HG03575 (cell line): ENCODE measurements around the gene EMILIN3.

Source experiments
- ATAC-seq: cut with Tn5 transposase; IDR thresholded peaks from one replicate; pipeline ENCODE4 v1.9.1; 2021; ENCODE audit not compliant: unreplicated experiment, insufficient number of reproducible peaks, low FRiP score; ENCODE audit errors: extremely low read depth

EMILIN3 gene, protein sequence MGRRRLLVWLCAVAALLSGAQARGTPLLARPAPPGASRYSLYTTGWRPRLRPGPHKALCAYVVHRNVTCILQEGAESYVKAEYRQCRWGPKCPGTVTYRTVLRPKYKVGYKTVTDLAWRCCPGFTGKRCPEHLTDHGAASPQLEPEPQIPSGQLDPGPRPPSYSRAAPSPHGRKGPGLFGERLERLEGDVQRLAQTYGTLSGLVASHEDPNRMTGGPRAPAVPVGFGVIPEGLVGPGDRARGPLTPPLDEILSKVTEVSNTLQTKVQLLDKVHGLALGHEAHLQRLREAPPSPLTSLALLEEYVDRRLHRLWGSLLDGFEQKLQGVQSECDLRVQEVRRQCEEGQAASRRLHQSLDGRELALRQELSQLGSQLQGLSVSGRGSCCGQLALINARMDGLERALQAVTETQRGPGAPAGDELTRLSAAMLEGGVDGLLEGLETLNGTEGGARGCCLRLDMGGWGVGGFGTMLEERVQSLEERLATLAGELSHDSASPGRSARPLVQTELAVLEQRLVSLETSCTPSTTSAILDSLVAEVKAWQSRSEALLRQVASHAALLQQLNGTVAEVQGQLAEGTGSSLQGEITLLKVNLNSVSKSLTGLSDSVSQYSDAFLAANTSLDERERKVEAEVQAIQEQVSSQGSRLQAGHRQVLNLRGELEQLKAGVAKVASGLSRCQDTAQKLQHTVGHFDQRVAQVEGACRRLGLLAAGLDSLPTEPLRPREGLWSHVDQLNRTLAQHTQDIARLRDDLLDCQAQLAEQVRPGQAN

DNA sequence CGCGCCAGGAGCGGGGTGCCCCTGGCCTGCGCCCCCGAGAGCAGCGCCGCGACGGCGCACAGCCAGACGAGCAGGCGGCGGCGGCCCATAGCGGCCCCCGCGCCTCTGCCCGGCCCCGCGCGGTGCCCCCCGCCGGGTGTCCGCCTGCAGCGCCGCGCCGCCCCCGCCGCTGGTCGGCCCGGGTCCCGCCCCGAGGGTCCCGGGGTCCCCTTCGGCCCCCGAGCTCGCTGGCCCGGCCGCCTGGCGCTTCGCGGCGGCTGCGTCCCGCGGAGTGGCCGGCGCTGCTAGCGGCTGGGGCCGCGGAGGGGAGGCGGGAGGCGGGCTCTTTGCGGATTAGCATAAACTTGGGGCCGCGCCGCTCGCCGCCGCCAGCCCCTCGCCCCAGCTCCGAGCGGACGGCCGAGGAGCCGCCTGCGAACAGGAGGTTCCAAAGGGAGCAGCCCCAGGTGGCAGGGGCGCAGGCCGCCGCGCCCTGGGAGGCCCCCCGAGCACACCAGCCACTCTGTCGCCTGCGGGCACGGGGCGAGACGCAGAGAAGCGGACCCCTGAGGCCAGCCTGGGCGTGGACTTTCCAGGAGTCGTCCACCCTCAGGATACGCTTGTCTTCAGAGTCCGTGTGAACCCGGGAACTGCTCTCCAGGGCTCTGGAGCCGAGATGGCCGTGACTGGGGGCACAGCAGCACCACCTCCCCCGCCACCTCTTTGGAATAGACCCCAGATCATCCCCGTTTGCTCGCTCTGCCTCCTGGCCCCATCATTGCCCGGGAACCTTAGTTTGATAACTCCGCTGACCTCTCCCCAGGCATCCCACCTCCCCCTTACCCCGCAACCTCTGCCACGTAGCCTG is at the start of gene EMILIN3:
EMILIN3 (minus strand) TSS at position 273 of the 847 bp plus-strand sequence; CDS start at position 89, 184 bp downstream.
- no peak for ATAC-seq

DNA sequence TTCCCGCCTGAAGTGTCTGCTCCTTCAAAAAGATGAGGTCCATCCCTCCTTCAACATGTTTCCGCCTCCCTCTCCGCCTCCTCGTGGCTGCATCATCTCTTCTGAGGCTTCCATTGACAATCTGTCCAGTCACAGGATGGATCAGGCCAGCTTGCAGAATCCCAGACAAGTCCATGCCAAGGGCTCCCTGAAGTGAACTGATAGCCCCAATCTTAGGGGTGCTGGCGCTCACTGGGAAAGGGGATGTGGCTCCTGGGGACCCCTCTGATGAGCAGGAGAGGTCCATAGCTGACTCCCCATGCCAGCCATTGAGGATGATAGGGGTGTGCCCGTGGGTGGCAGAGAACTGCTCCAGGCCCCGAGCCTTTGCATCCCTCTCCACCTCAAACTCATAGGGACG is 48.6 kb upstream of the EMILIN3 start:
- ATAC-seq: no peak

DNA sequence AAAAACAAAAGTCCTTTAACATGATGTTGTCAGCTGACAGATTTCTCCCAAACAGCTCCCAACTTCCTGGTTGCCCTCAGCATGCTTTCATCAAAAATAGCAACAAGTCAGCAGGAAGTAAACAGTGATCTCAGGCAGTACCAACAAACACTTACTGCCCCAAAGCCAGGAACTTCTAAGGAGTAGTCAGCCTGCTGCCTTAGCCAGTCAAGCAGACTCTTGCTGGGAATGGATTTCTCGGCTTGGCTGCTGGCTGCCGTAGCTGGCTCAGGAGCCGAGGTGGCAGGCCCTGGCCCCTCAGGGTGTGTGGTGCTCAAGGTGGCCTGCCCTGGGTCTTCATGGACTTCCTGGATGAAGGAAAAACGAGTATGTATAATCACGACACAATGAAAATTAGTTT is 46.6 kb upstream of the EMILIN3 start:
- ATAC-seq: no peak

DNA sequence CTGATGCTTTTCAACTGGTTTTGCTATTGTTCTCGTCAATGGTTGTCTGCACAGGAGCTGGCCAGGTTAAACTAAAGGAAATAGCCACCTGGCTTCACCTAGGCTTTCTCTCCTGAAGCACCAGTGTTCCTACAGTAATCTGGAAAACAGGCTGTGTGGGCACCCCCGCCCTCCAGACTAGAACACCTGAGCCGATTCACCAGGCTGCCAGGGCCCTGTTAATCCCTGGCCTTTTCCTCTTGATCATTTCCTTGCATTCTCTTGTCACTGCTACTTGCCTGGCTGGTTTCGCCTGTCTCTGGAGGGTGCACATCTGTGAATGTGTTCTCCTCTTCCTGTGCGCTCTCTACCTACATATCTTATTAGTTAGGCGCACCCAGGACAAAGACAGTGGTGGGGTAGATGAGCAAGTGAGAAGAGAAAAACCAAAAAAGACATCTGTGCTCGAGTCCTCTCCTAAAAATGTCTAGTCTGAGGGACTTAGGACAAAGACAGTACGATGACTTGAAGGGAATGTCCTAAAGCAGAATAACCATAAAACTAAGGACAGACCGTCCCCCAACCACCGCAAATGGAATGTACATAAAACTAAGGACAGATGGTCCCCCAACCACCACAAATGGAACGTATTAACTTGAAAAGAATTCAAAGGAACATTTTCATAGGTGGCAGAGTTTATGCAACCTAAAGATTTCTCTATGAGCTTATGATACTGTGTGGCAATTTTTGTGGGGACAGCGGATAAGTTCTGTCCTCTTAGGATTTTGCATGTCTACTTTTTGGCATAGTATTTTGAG is 45.9 kb upstream of the EMILIN3 start:
- ATAC-seq: no peak

DNA sequence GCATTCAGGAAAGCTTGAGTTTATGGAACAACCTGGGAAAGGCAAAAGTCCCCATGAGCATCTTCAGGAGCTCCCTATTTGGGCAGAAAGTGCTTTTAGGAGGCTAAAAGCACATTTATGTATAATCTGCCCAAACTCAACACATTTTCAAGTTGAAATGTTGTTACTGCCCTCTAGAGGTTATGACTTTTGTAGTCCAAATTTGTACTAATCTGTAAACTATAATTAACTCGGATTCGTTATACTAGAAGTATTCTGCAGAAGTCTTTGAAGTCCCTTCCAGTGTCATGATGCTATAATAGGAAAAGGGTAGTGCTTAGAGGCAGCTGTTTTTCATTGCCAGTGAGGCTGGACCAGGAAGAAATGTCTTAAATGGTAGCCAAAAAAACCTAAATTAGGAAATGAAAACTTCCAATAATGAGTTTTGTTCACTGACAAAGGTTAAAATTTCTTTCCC is 44.8 kb upstream of the EMILIN3 start:
- ATAC-seq: no peak

DNA sequence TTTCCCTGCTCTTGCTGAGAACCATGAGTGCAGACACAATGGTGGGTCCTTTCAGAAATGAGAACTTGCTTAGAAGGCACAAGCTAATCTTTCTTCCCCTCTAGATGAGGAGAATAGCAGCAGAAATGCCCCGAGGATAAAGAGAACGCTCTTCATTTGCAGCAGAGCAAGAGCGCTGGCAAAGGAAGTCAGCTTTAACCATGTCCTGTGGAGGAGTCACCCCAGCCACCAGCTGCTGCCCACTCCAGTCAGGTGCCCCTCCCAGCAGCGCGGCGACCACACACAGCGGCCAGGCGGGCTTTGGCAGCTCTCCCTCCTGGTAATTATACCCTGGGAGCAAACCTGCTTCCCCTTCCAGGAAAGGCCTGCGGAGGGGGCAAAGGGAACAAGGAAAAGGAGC is 42.4 kb upstream of the EMILIN3 start:
- no peak for ATAC-seq

DNA sequence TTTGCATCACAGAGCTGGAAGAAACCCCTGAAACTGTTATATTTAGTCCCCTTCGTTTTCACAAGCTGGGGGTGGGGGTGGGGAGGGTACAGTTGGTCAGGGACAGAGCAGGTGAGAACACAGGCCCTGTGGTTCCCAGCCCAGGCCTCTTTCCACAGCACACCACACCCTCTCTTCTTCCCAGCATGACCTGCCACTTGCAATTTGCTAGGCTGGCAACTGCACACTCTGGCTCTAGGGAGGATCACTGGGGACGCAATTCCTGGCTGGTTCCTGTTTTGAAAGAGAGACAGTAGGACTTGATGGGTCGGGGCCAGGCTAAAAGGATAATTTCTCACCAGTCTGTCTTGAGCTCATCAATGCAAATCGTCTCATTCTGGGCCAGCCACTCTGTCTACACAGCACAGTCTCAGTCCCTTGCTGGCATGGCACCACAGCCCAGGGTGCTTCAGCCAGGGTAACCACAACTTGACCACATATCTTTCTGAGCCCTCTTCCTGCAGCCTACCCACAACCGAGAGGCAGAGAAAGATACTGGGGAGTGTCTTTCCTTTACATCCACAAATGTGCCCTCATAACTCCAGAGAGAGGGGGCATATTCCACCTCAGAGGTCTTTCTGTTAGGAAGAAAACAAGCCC is 41.7 kb upstream of the EMILIN3 start:
- ATAC-seq: no peak

DNA sequence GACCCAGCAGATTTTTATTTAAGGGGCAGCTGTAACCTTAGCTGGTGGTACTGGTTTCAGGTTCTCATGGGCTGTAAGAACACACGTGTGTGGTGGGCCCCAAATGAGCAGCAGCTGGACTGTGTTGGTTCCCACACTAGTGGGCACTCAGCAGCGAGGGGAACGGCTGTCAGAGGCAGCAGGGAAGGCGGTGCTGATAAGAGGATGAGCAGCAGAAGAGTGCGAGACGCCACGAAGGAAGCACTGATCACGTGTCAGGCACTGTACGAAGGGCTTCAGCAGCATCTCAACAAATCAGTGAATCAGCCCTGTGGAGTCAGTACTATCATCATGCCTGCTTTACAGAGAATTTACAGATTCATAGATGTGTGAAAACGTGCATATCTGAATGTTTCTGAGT is 41.0 kb upstream of the EMILIN3 start:
- ATAC-seq: no peak

DNA sequence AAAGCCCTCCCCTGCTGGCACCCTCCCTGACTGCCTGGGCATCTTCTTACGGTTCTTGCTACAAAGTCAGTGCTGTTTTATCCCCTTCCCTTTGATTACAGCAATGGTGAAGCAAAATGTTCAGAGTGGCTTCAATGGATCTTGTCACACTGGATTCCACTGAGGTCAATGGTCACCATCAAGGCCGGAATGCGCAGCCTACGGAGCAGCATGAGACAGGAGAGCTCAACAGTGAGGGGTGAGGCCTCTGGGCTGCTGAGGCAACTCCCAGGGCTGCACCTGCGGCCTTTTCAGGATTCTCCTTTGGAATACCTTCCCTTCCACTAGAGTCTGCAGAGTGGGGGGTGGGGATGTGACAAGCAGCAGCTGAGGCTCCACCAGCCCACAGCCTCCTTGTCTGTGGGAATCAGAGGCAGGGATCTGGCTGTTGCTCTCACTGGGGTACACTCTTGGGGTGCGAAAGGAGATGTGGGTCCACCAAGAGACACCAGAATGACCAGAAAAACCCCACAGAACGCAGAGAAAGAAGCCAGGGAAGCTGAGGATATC is 40.4 kb upstream of the EMILIN3 start:
- no peak for ATAC-seq

DNA sequence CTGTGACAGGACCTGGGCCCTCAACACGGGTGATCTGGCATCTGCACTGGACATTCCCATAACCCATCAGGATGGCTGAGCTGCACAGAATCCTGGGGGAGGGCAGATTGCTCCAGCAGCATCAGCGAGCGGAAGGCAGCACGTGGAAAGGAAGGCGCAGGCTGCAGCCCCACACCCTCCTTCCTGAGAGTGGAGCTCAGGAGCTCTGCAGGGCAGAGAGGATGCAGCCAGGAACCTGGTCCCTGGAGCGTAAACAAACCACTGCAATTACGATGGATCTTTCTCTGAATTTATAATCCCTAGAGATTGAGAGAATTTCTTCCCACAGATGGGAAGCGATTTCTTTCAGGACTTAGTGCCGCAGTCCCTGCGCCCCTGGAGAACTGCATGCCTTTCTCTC is 39.7 kb upstream of the EMILIN3 start:
- no peak for ATAC-seq

DNA sequence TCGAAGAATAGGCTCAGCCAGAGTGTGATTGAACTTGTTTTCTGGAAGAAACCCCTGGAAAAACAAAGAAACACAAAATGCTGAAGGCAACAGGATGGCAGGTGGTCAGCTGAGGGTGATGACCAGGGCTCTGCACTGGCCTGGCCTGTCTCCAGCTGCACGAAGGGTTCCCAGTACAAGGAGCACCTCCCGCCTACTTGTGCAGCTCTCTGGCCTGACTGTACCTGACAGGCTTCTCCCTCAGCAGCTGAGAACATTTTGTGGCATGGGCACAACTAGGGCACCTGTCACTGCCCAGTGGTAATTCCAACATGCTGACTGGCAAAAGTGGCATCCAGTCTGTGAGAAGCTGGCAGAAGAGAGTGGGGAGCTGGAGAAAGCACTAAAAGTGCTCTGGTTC is 38.8 kb upstream of the EMILIN3 start:
- no peak for ATAC-seq

DNA sequence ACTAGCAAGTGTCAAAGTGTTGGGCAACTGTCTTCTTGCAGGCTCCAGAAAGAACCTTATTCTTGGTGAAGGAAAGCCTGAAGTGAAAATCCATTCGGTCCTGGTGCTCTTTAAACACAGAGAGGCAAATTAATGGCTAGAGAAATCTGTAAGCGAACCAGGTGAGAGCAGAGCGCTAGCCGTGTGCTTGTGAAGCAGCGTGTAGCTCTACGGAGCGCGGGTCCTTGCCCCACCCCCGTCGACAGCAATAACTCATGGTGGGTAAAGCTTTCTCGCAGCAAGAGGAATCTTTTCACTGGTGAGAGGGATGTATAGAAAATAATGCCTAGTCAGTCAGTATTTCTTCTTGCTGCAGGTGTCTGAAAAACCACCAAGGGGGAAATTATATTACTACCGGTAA is 37.0 kb upstream of the EMILIN3 start:
- ATAC-seq: no peak

DNA sequence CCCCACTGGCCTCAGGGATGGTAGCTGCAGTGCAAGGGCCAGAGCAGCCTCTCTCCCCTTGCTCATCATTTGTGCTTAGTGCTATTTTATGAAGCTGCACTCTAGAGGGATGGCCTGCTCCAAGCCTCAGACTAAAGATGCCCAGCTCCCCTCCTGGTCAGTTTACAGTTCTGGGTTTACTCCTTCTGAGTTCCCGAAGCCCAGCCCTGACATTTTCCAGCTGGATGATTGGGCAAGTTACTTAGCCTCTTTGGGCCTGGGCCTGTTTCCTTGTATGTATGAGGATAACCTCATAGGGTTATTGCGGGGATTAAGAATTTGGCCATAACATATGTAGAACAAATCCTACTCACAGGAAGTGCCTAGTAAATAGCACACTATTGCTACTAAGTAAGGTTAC is 31.8 kb upstream of the EMILIN3 start:
- ATAC-seq: no peak

DNA sequence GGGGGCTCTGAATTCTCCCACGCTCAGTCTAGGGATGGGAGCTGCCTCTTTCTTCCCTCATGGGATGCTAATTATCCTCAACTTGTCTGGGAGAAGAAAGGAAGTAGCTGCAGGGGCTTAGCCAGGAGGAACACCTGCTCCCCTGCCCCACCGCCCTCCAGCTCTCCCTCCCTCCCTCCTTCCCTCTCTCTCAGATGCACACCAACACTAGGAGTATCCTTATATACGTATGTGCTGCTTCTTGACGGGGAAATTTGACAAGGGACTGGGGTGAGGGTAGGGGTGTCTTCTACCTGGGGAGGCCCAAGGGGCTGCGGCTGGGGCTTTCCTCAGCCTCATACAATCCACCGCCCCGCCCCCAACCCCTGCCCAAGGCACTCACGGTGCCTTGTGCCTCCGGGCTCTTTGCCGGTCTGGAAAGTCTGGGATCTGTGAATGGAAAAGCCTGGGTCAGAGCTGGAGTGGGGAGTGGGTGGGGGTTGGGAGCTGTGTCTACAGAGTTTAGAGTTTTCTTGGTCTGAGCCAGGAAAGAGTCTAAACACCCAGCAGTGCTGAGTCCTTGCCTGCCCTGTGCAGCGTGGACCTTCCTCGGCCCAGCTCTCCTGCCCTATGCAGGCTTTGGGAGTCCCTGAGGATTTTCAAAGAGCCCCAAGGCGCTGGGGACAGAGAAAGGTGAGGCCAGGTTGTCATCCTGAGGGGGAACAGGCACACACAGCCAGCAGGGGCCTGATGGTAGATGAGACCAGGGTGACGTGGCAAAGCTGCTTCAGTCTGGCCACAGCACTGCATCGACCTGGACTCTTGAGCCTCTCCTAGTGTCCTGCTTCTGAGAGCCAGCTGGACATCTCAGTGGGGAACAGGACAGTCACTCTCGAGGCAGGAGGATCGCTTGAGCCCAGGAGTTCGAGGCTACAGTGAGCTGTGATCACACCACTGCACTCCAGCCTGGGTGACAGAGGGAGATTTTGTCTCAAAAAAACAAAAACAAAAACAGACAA is 29.3 kb upstream of the EMILIN3 start:
- ATAC-seq: no peak

DNA sequence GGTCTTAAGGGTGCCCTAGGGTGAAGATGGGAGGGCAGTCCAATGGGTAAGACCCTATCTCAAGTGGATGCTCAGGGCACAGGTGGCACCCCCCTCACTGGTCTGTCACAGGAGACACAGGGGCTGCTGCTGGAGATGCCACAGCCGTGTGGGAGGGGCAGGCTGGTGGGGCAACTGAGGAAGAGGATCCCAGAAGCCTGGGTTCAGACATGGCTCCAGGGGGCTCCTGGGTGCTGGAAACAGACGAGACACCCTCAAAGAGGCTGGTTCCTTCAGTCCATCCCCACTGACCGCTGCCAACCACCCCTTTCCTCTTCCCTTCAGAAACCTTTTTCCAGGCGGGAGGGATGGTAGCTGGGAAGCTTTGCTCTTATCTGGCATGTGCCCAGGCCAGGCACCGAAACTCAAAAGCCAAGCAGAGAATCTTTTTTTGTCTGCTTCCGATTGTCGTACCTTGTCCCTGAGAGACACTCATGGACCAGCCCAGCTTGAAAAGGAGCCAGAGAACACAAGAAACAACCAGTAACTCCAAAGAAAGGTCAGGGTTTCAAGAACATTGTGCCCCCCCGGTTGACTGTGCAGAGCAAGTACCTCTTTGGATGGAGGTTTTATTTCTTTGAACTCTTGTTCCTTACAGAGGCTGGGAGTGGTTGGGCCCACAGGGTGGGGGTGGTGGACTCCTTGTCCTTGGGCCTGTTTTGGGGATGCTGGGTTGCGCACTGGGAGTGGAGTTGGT is 28.5 kb upstream of the EMILIN3 start:
- ATAC-seq: no peak

DNA sequence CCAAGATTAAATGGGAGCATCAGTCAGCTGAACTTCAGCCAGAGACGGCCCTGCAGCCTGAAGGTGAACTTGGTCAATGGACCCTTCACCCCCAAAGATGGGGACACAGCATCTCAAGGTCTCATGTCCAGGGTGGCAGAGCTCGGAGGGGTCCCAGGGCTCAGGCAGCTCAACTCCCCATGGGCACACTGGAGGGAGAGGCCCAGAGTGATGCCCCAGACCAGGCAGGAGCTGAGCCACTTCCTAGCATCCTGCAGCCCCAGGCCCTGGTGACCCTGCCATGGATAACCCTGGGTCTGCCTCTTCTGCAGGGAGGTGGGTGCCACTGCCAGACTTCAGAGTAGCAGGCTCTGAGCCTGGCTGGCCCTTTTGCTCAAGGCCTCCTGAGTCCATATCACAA is 27.5 kb upstream of the EMILIN3 start:
- no peak for ATAC-seq
